DOHH2 (cell line): ENCODE results near the gene SLC4A11.

Experiments
- H3F3A ChIP-seq: fragments of 200-600 bp; sonication (generic), shearing (Covaris generic); 2 replicates; pipeline ENCODE4 v1.6.0; 2016; ENCODE audit warnings: antibody characterized with exemption, mild to moderate bottlenecking; ENCODE audit not compliant: control insufficient read depth, insufficient read depth
- H3K27ac ChIP-seq: fragments of 200-600 bp; sonication (generic); 2 replicates; pipeline ENCODE4 v1.5.1; 2014; ENCODE audit warnings: low read depth, mild to moderate bottlenecking, low read length, moderate library complexity
- H3K27me3 ChIP-seq: fragments of 200-600 bp; sonication (generic); 2 replicates; pipeline ENCODE4 v1.6.1; 2014; ENCODE audit warnings: mild to moderate bottlenecking, low read length, mixed read lengths; ENCODE audit not compliant: control insufficient read depth
- H3K36me3 ChIP-seq: fragments of 200-600 bp; sonication (generic); 2 replicates; pipeline ENCODE4 v1.6.1; 2014; ENCODE audit warnings: mild to moderate bottlenecking, low read length, moderate library complexity, mixed read lengths; ENCODE audit not compliant: control insufficient read depth
- H3K4me1 ChIP-seq: fragments of 200-600 bp; sonication (generic); 2 replicates; pipeline ENCODE4 v1.6.1; 2014; ENCODE audit warnings: mild to moderate bottlenecking, low read length, mixed read lengths; ENCODE audit not compliant: control insufficient read depth
- H3K4me2 ChIP-seq: fragments of 200-600 bp; sonication (generic); 2 replicates; pipeline ENCODE4 v1.6.0; 2014; ENCODE audit warnings: mild to moderate bottlenecking, low read length, moderate library complexity
- H3K4me3 ChIP-seq: fragments of 200-600 bp; sonication (generic); 2 replicates; pipeline ENCODE4 v1.5.1; 2014; ENCODE audit warnings: mild to moderate bottlenecking, low read length, mixed read lengths
- H3K79me2 ChIP-seq: fragments of 200-600 bp; sonication (generic); 2 replicates; pipeline ENCODE4 v1.6.1; 2014; ENCODE audit warnings: mild to moderate bottlenecking, low read length, mixed read lengths; ENCODE audit not compliant: control insufficient read depth
- H3K9me2 ChIP-seq: fragments of 200-600 bp; sonication (generic); replicated peaks from 2 replicates; pipeline ENCODE4 v1.6.1; 2014; ENCODE audit warnings: mild to moderate bottlenecking, low read length, mixed read lengths; ENCODE audit not compliant: control insufficient read depth
- H3K9me3 ChIP-seq: fragments of 200-600 bp; sonication (generic); 2 replicates; pipeline ENCODE4 v1.6.1; 2014; ENCODE audit warnings: antibody characterized with exemption, low read length, mixed read lengths; ENCODE audit not compliant: control insufficient read depth, insufficient read depth
- H4K20me1 ChIP-seq: fragments of 200-600 bp; sonication (generic); 2 replicates; pipeline ENCODE4 v1.6.0; 2014; ENCODE audit warnings: low read depth, mild to moderate bottlenecking, antibody characterized with exemption, low read length, moderate library complexity; ENCODE audit not compliant: control insufficient read depth, insufficient read depth
- EZH2phosphoT487 ChIP-seq: fragments of 200-600 bp; sonication (generic); IDR thresholded peaks from 2 replicates; pipeline ENCODE4 v1.6.1; 2017; ENCODE audit warnings: borderline replicate concordance, mild to moderate bottlenecking, antibody characterized with exemption, low read length, moderate library complexity, mixed read lengths
- TF ChIP-seq, protein P1 (sequence below): fragments of 200-600 bp; sonication (generic); IDR thresholded peaks from one replicate; pipeline ENCODE4 v1.5.1; 2014; ENCODE audit warnings: antibody characterized with exemption, mild to moderate bottlenecking, low read depth, low read length; ENCODE audit not compliant: poor library complexity, severe bottlenecking

The SLC4A11 gene

DNA sequence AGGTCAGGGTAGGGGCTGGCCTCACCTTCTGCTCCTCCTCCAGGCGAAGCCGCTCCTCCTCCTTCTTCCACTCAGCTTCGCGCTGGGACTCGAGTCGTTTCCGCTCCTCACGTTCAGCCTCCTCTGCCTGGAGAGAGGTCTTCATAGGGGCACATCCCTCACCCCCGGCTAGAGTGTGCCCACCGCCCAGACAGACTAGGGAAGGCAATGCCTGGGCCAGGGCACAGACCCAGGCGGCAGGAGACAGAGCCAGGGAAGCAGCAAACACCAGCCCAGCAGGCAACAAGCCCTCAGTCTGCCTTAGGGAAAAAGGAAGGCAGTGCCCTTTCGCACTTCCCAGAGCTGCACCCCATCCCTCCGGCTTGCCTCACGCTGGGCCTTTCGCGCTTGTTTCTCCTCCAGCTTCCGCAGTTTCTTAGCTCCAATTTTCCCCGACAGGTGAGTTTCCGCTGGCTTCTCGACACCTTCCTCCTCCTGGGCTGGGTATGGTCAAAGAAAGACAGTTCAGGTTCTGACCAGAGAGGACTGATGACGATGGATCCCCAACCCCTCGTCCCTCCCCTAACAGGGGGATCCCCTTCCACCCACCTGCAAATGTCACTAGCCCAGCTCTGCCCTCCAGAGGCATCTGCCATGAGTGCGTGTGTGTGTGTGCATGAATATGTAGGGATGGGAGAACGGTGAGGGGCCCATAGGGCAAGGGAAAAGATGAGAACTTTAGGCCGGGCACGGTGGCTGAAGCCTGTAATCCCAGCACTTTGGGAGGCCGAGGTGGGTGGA lies 38.8 kb downstream of the SLC4A11 start:
- no peak overlapping the region for H3K4me2 ChIP-seq
- peaks cover 11% of the 10 kb centered on the region for H3K4me1 ChIP-seq
- no peaks in the 10 kb centered on the region for H3K9me2 ChIP-seq
- no peaks in the 10 kb centered on the region for H4K20me1 ChIP-seq
- no peak overlapping the region for H3K4me3 ChIP-seq
- no peaks in the 10 kb centered on the region for H3K27me3 ChIP-seq
- H3F3A ChIP-seq: no peaks in the 10 kb centered on the region
- peaks cover 27% of the 10 kb centered on the region for H3K79me2 ChIP-seq
- H3K36me3 ChIP-seq: peaks cover 51% of the 10 kb centered on the region
- H3K9me3 ChIP-seq: no peaks in the 10 kb centered on the region
- TF ChIP-seq EZH2phosphoT487: no peak
- TF ChIP-seq, protein P1, sequence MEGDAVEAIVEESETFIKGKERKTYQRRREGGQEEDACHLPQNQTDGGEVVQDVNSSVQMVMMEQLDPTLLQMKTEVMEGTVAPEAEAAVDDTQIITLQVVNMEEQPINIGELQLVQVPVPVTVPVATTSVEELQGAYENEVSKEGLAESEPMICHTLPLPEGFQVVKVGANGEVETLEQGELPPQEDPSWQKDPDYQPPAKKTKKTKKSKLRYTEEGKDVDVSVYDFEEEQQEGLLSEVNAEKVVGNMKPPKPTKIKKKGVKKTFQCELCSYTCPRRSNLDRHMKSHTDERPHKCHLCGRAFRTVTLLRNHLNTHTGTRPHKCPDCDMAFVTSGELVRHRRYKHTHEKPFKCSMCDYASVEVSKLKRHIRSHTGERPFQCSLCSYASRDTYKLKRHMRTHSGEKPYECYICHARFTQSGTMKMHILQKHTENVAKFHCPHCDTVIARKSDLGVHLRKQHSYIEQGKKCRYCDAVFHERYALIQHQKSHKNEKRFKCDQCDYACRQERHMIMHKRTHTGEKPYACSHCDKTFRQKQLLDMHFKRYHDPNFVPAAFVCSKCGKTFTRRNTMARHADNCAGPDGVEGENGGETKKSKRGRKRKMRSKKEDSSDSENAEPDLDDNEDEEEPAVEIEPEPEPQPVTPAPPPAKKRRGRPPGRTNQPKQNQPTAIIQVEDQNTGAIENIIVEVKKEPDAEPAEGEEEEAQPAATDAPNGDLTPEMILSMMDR: no peak
- H3K27ac ChIP-seq: no peak overlapping the region

DNA sequence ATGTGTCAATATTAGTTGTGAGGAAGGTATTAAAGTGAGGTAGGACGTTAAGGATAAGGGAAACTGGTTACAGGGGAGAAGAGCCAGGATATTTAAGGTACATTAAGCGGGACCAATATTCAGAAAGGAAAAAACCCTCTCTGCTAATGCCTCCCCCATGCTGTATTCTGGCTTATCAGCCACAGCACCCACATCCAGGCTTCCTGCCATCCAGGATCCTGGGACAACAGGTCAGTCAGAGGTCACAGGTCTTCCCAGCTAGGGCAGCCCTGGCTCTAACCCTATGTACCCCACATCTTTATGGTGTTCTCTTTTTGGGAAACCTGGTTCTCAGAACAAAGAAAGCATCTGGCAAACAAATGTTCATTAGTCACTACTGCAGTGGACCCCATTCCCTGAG lies 39.8 kb downstream of the SLC4A11 start:
- H3K27ac ChIP-seq: no peak overlapping the region
- H3K4me2 ChIP-seq: no peak overlapping the region
- no peaks in the 10 kb centered on the region for H3K9me3 ChIP-seq
- H3K4me1 ChIP-seq: peaks cover 7% of the 10 kb centered on the region
- TF ChIP-seq, protein P1: no peak
- TF ChIP-seq EZH2phosphoT487: no peak
- peaks cover 23% of the 10 kb centered on the region for H3K79me2 ChIP-seq
- H3K4me3 ChIP-seq: no peak overlapping the region
- peaks cover 60% of the 10 kb centered on the region for H3K36me3 ChIP-seq
- no peaks in the 10 kb centered on the region for H4K20me1 ChIP-seq
- no peaks in the 10 kb centered on the region for H3K27me3 ChIP-seq
- no peaks in the 10 kb centered on the region for H3K9me2 ChIP-seq
- no peaks in the 10 kb centered on the region for H3F3A ChIP-seq

DNA sequence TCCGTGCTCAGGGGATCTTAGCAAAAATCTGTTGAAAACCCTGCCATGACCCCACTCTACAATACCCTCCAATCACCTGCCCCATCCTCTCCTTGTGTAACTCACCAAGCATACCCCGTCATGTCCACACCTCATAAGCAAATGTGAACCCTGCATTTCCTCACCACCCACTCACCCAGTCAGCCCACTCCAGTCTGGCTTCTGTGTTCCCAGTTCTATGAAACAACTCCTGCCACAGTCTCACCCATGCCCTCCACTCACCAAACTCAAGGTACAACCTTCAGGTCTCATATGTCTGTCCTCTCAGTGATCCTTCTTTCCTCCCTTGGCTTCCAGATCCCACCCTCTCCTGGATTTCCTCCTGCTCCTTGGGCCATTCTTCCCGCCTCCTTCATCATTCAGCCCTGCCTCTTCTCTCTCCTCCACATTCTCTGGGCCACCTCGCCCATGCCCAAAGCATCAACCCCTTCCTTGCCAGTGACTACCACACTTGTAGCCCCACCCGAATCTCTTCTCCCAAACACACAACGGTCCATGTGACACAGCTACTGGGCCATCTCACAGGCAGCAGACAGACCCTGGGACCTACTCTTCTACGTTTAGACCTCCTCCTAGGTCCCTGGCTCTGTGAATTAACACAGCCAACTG lies 43.3 kb downstream of the SLC4A11 start:
- Histone ChIP-seq H3K4me1 (no peaks in the 10 kb centered on the region), H3K4me2 (no peak overlapping the region), H4K20me1 (no peaks in the 10 kb centered on the region), H3K36me3 (peaks cover 72% of the 10 kb centered on the region), H3K79me2 (no peaks in the 10 kb centered on the region), H3K27me3 (no peaks in the 10 kb centered on the region), H3K9me3 (no peaks in the 10 kb centered on the region), H3K27ac (no peak overlapping the region), H3K4me3 (no peak overlapping the region), H3F3A (no peaks in the 10 kb centered on the region), H3K9me2 (no peaks in the 10 kb centered on the region)
- TF ChIP-seq, protein P1: no peak
- no peak for TF ChIP-seq EZH2phosphoT487
